K562 (cell line): ENCODE measurements around the gene GCC1. TPM values are rescaled to one million over a fixed set of nuclear protein-coding genes. Genes with fewer than 3 reads are reported as not detected.

Experiments used
- ATAC-seq: fragments of 200-7000 bp; cut with Tn5 transposase; 3 replicates; pipeline ENCODE4 v1.9.1; 2020; ENCODE audit warnings: moderate library complexity
- BruUV-seq: library from RNA; stranded (reverse); fragments of 400-500 nt; replicated peaks from 2 replicates; lab custom pipeline; 2021; lab: Mats Ljungman, UMichigan
- CTCF ChIA-PET: fragments of 300-600 bp; formaldehyde crosslinking; extraction: SDS; loops from one replicate; lab custom pipeline; 2021; ENCODE audit warnings: low intra/inter-chr PET ratio; lab: Yijun Ruan, JAX
- POLR2A ChIA-PET: fragments of 300-600, 350-650 bp; sonication (Branson Sonifier 250); formaldehyde crosslinking; extraction: SDS; loops from one replicate; lab custom pipeline; 2021; ENCODE audit warnings: antibody characterized with exemption, inconsistent platforms; lab: Yijun Ruan, JAX
- DNase-seq, 4 experiments: peaks; one replicate each; pipeline versions ENCODE4 v3.0.0 to v3.0.0-alpha.2; 2011 to 2018; ENCODE audit warnings: low spot score in 3 of 4, mixed read lengths in 3 of 4; ENCODE audit errors: extremely low read depth in 1 of 4
- FAIRE-seq: peaks from 2 replicates; lab custom pipeline; 2011; peaks lifted over from hg19 to GRCh38; lab: Jason Lieb, UNC
- H2AFZ ChIP-seq: 2 replicates; pipeline ENCODE4 v1.6.0; 2011; ENCODE audit warnings: low read depth, low read length, control low read depth, inconsistent platforms
- H3K27ac ChIP-seq: fragments of 200-600 bp; 3 replicates; pipeline ENCODE4 v1.8.0; 2011; ENCODE audit warnings: low read depth, mild to moderate bottlenecking, control low read depth, inconsistent platforms, low read length, moderate library complexity, mixed read lengths; ENCODE audit errors: extremely low read depth
- H3K27me3 ChIP-seq, 2 experiments: fragments of 300-600 bp in 1 of 2; 2 replicates in 1 of 2; 3 replicates in 1 of 2; pipeline versions ENCODE4 v1.6.0 to v1.8.0; 2011; ENCODE audit warnings: inconsistent platforms in 2 of 2, low read length in 2 of 2, mild to moderate bottlenecking in 1 of 2, mixed read lengths in 1 of 2, moderate library complexity in 1 of 2; ENCODE audit not compliant: control insufficient read depth in 2 of 2, insufficient read depth in 2 of 2
- H3K36me3 ChIP-seq: fragments of 300-600 bp; 3 replicates; pipeline ENCODE4 v1.8.0; 2011; ENCODE audit warnings: mild to moderate bottlenecking, low read length, inconsistent platforms; ENCODE audit not compliant: control insufficient read depth, insufficient read depth
- H3K4me1 ChIP-seq, 2 experiments: fragments of 200-600 bp in 1 of 2; replicated peaks in 1 of 2; 2 replicates in 1 of 2; 3 replicates in 1 of 2; pipeline versions ENCODE4 v1.5.1 to v1.8.0; 2011; ENCODE audit warnings: inconsistent platforms in 2 of 2, low read length in 2 of 2, mild to moderate bottlenecking in 1 of 2, mixed read lengths in 1 of 2, moderate library complexity in 1 of 2; ENCODE audit not compliant: control insufficient read depth in 2 of 2, insufficient read depth in 2 of 2
- H3K4me2 ChIP-seq: 2 replicates; pipeline ENCODE4 v1.6.1; 2011; ENCODE audit warnings: low read length, control low read depth, inconsistent platforms, mixed read lengths; ENCODE audit not compliant: insufficient read depth
- H3K4me3 ChIP-seq: fragments of 200-600 bp; sonication (generic), shearing (Covaris generic); 2 replicates; pipeline ENCODE4 v1.5.1; 2016; ENCODE audit warnings: control low read depth, inconsistent platforms
- H3K79me2 ChIP-seq: fragments of 200-600 bp; 3 replicates; pipeline ENCODE4 v1.8.0; 2011; ENCODE audit warnings: low read length, inconsistent platforms; ENCODE audit not compliant: control insufficient read depth, insufficient read depth
- H3K9ac ChIP-seq, 2 experiments: 2 replicates each; pipeline versions ENCODE4 v1.6.0 to v1.6.1; 2011; ENCODE audit warnings: low read depth in 2 of 2, low read length in 2 of 2, control low read depth in 1 of 2, inconsistent platforms in 1 of 2, mild to moderate bottlenecking in 1 of 2, mixed read lengths in 1 of 2; ENCODE audit not compliant: insufficient read depth in 1 of 2
- H3K9me1 ChIP-seq: one replicate; pipeline ENCODE4 v1.6.0; 2011; ENCODE audit warnings: inconsistent platforms, mild to moderate bottlenecking, low read length, moderate library complexity; ENCODE audit not compliant: control insufficient read depth, insufficient read depth
- H3K9me3 ChIP-seq: replicated peaks from 2 replicates; pipeline ENCODE4 v1.5.1; 2011; ENCODE audit warnings: low read depth, low read length, inconsistent platforms; ENCODE audit not compliant: control insufficient read depth, insufficient read depth
- H4K20me1 ChIP-seq: replicated peaks from 2 replicates; pipeline ENCODE4 v1.6.1; 2011; ENCODE audit warnings: low read length, inconsistent platforms, mixed read lengths; ENCODE audit not compliant: control insufficient read depth, insufficient read depth
- ELK1 ChIP-seq: sonication (generic); formaldehyde crosslinking; IDR thresholded peaks from 2 replicates; pipeline ENCODE4 v1.8.1; 2022; ENCODE audit warnings: missing genetic modification reagents
- LARP7 ChIP-seq: fragments of 450-650 bp; IDR thresholded peaks from 2 replicates; pipeline ENCODE4 v1.6.1; 2016
- PHF20 ChIP-seq: fragments of 450-650 bp; IDR thresholded peaks from 2 replicates; pipeline ENCODE4 v1.6.1; 2018; ENCODE audit not compliant: partially characterized antibody
- PRMT5 ChIP-seq: sonication (generic); formaldehyde crosslinking; IDR thresholded peaks from 2 replicates; pipeline ENCODE4 v1.5.0; 2020; ENCODE audit warnings: missing genetic modification reagents
- TEAD4 ChIP-seq, 2 experiments: sonication (generic) in 1 of 2; formaldehyde crosslinking in 1 of 2; IDR thresholded peaks; 2 replicates each; pipeline versions ENCODE4 v1.6.1 to v1.8.0; 2012 to 2022; ENCODE audit warnings: borderline replicate concordance in 1 of 2, inconsistent platforms in 1 of 2, low read length in 1 of 2, mild to moderate bottlenecking in 1 of 2, missing genetic modification reagents in 1 of 2
- ZNF24 ChIP-seq: fragments of 450-650 bp; IDR thresholded peaks from 2 replicates; pipeline ENCODE4 v1.6.1; 2016
- WGBS: fragments of 100-300 bp; shearing (Covaris generic); methylation state at CpG from one replicate; pipeline ENCODE4 v1.1.6; 2016; ENCODE audit warnings: low coverage, mixed read lengths; ENCODE audit not compliant: insufficient coverage; ENCODE audit errors: missing lambda C conversion rate; 5-methylcytosine and 5-hydroxymethylcytosine counted together
- in situ Hi-C: fragments of 300-500 bp; cut with MboI; formaldehyde crosslinking; loops from 4 replicates; pipeline ENCODE4 v1.15.0; 2018; ENCODE audit warnings: inconsistent platforms, mixed read lengths
- intact Hi-C: fragments of 100-400 bp; cut with micrococcal nuclease; formaldehyde crosslinking; loops from 2 replicates; pipeline ENCODE4 v1.14.2; 2022
- polyA plus RNA-seq, 8 experiments: library from polyadenylated mRNA; depleted of rRNA in 4 of 8; stranded (reverse) in 5 of 8; unstranded in 3 of 8; fragments of >200 nt; fragmentation: Nextera tagmentation in 2 of 8; fragmentation: Illumina TruSeq in 1 of 8; extraction: Ambion mirVana in 2 of 8; extraction: Trizol in 1 of 8; gene quantifications; 2 replicates each; pipeline versions ENCODE4 v1.2.1 to v1.2.3, GENCODE V29; 2011 to 2014; ENCODE audit warnings: inconsistent platforms in 1 of 8, missing spikeins in 1 of 8
- total RNA-seq, 7 experiments: library from RNA; depleted of rRNA in 6 of 7; stranded (reverse); fragments of >200 nt in 6 of 7; fragmentation: Illumina TruSeq in 2 of 7; extraction: Trizol in 2 of 7; gene quantifications; 2 replicates each; pipeline versions ENCODE4 v1.2.1 to v1.2.3, GENCODE V29; 2011 to 2021; ENCODE audit warnings: low replicate concordance in 1 of 7
- TF ChIP-seq, protein P1 (sequence below): fragments of 450-650 bp; formaldehyde crosslinking; conservative IDR thresholded peaks from 2 replicates; pipeline ENCODE4 v1.4.0; 2022; ENCODE audit warnings: mild to moderate bottlenecking, missing genetic modification characterization
- TF ChIP-seq, protein P2 (sequence below): fragments of 450-650 bp; IDR thresholded peaks from 2 replicates; pipeline ENCODE4 v1.6.1; 2016; ENCODE audit warnings: mild to moderate bottlenecking, moderate library complexity

The GCC1 gene
- total and polyA plus RNA-seq, 9 of the 15 experiments (the other 6 are each of a cell fraction or from before 2014, with no cell fraction given) = 1.9 to 19.8 (median 10.9) TPM

- Histone ChIP-seq H3K9ac (no peak overlapping the region), H4K20me1 (no peaks in the 10 kb centered on the region; the same call in 1 of the 2 replicates), H3K4me2 (no peak overlapping the region), H3K79me2 (no peaks in the 10 kb centered on the region), H3K36me3 (no peaks in the 10 kb centered on the region), H3K27me3 (peaks cover 34 to 60% of the 10 kb centered on the region in 2 experiments), H3K9me1 (no peaks in the 10 kb centered on the region), H3K4me1 (peaks cover 0 to 4% of the 10 kb centered on the region in 2 experiments; a peak in 1 of 5 replicates), H3K9me3 (no peaks in the 10 kb centered on the region; the same call in 1 of the 2 replicates), H2AFZ (no peak overlapping the region), H3K4me3 (no peak overlapping the region), H3K27ac (no peak overlapping the region)
- TF ChIP-seq LARP7 = no peak
- no peak for TF ChIP-seq TEAD4 (IDR thresholded peaks at IDR 0.05; ENCODE audit: low read length)
- no peak for TF ChIP-seq TEAD4 (CRISPR knock-in tag; IDR thresholded peaks at IDR 0.05; ENCODE audit: borderline replicate concordance)
- TF ChIP-seq, protein P1, sequence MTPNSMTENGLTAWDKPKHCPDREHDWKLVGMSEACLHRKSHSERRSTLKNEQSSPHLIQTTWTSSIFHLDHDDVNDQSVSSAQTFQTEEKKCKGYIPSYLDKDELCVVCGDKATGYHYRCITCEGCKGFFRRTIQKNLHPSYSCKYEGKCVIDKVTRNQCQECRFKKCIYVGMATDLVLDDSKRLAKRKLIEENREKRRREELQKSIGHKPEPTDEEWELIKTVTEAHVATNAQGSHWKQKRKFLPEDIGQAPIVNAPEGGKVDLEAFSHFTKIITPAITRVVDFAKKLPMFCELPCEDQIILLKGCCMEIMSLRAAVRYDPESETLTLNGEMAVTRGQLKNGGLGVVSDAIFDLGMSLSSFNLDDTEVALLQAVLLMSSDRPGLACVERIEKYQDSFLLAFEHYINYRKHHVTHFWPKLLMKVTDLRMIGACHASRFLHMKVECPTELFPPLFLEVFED = no peak
- TF ChIP-seq ELK1 (CRISPR knock-in tag) = no peak
- no peak for TF ChIP-seq PRMT5 (CRISPR knock-in tag)
- no peak for TF ChIP-seq PHF20
- TF ChIP-seq, protein P2, sequence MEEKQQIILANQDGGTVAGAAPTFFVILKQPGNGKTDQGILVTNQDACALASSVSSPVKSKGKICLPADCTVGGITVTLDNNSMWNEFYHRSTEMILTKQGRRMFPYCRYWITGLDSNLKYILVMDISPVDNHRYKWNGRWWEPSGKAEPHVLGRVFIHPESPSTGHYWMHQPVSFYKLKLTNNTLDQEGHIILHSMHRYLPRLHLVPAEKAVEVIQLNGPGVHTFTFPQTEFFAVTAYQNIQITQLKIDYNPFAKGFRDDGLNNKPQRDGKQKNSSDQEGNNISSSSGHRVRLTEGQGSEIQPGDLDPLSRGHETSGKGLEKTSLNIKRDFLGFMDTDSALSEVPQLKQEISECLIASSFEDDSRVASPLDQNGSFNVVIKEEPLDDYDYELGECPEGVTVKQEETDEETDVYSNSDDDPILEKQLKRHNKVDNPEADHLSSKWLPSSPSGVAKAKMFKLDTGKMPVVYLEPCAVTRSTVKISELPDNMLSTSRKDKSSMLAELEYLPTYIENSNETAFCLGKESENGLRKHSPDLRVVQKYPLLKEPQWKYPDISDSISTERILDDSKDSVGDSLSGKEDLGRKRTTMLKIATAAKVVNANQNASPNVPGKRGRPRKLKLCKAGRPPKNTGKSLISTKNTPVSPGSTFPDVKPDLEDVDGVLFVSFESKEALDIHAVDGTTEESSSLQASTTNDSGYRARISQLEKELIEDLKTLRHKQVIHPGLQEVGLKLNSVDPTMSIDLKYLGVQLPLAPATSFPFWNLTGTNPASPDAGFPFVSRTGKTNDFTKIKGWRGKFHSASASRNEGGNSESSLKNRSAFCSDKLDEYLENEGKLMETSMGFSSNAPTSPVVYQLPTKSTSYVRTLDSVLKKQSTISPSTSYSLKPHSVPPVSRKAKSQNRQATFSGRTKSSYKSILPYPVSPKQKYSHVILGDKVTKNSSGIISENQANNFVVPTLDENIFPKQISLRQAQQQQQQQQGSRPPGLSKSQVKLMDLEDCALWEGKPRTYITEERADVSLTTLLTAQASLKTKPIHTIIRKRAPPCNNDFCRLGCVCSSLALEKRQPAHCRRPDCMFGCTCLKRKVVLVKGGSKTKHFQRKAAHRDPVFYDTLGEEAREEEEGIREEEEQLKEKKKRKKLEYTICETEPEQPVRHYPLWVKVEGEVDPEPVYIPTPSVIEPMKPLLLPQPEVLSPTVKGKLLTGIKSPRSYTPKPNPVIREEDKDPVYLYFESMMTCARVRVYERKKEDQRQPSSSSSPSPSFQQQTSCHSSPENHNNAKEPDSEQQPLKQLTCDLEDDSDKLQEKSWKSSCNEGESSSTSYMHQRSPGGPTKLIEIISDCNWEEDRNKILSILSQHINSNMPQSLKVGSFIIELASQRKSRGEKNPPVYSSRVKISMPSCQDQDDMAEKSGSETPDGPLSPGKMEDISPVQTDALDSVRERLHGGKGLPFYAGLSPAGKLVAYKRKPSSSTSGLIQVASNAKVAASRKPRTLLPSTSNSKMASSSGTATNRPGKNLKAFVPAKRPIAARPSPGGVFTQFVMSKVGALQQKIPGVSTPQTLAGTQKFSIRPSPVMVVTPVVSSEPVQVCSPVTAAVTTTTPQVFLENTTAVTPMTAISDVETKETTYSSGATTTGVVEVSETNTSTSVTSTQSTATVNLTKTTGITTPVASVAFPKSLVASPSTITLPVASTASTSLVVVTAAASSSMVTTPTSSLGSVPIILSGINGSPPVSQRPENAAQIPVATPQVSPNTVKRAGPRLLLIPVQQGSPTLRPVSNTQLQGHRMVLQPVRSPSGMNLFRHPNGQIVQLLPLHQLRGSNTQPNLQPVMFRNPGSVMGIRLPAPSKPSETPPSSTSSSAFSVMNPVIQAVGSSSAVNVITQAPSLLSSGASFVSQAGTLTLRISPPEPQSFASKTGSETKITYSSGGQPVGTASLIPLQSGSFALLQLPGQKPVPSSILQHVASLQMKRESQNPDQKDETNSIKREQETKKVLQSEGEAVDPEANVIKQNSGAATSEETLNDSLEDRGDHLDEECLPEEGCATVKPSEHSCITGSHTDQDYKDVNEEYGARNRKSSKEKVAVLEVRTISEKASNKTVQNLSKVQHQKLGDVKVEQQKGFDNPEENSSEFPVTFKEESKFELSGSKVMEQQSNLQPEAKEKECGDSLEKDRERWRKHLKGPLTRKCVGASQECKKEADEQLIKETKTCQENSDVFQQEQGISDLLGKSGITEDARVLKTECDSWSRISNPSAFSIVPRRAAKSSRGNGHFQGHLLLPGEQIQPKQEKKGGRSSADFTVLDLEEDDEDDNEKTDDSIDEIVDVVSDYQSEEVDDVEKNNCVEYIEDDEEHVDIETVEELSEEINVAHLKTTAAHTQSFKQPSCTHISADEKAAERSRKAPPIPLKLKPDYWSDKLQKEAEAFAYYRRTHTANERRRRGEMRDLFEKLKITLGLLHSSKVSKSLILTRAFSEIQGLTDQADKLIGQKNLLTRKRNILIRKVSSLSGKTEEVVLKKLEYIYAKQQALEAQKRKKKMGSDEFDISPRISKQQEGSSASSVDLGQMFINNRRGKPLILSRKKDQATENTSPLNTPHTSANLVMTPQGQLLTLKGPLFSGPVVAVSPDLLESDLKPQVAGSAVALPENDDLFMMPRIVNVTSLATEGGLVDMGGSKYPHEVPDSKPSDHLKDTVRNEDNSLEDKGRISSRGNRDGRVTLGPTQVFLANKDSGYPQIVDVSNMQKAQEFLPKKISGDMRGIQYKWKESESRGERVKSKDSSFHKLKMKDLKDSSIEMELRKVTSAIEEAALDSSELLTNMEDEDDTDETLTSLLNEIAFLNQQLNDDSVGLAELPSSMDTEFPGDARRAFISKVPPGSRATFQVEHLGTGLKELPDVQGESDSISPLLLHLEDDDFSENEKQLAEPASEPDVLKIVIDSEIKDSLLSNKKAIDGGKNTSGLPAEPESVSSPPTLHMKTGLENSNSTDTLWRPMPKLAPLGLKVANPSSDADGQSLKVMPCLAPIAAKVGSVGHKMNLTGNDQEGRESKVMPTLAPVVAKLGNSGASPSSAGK = no peak
- no peak for TF ChIP-seq ZNF24
- CTCF ChIA-PET = no interaction called here
- 0% methylated on average over 1 of the region's 1 CpG for WGBS
- BruUV-seq = no TSS peak
- intact Hi-C loops (no loop called here), in situ Hi-C loops (no loop called here)
- no peak for FAIRE-seq
- no peak for ATAC-seq
- DNase-seq = no peak
- POLR2A ChIA-PET = no interaction called here
Observed at GRCh38 chr7:127612263-127612662, 26.9 kb upstream of the GCC1 start.
